Kidney (tissue), 14 donors: ENCODE results near the gene OTOG. TPM values are rescaled to one million over a fixed set of nuclear protein-coding genes. Genes with fewer than 3 reads are reported as not detected.

Experiments used
- DNase-seq, 5 donors: peaks; one replicate each; pipeline ENCODE4 v3.0.0-alpha.2; 2013 to 2020
- FAIRE-seq: peaks from 2 replicates; lab custom pipeline; 2012; peaks lifted over from hg19 to GRCh38; lab: Jason Lieb, UNC
- H3K27ac ChIP-seq, 2 donors: one replicate each; pipeline ENCODE4 v1.7.0; 2013; ENCODE audit warnings: low read depth in 2 of 2, low read length in 2 of 2, inconsistent platforms in 1 of 2
- H3K27me3 ChIP-seq: one replicate; pipeline ENCODE4 v1.7.1; 2013; ENCODE audit warnings: low read length, inconsistent platforms; ENCODE audit not compliant: control insufficient read depth, insufficient read depth
- H3K36me3 ChIP-seq, 3 donors: one replicate each; pipeline versions ENCODE4 v1.7.0 to v1.7.1; 2013; ENCODE audit warnings: low read length in 3 of 3, control low read depth in 1 of 3, inconsistent platforms in 1 of 3; ENCODE audit not compliant: insufficient read depth in 3 of 3, control insufficient read depth in 2 of 3
- H3K4me1 ChIP-seq, 3 donors: one replicate each; pipeline versions ENCODE4 v1.7.0 to v1.7.1; 2013; ENCODE audit warnings: low read length in 3 of 3, inconsistent platforms in 1 of 3, low read depth in 1 of 3; ENCODE audit not compliant: control insufficient read depth in 2 of 3, insufficient read depth in 2 of 3
- H3K4me3 ChIP-seq, 3 donors: one replicate each; pipeline versions ENCODE4 v1.7.0 to v1.8.1; 2013; ENCODE audit warnings: low read length in 3 of 3, control low read depth in 1 of 3, inconsistent platforms in 1 of 3
- H3K9ac ChIP-seq, 3 donors: one replicate each; pipeline versions ENCODE4 v1.7.0 to v1.7.1; 2013; ENCODE audit warnings: low read length in 3 of 3, control low read depth in 1 of 3, inconsistent platforms in 1 of 3
- H3K9me3 ChIP-seq, 3 donors: one replicate each; pipeline versions ENCODE4 v1.7.0 to v1.7.1; 2013; ENCODE audit warnings: low read length in 3 of 3, control low read depth in 1 of 3, inconsistent platforms in 1 of 3; ENCODE audit not compliant: control insufficient read depth in 2 of 3, insufficient read depth in 1 of 3
- intact Hi-C: fragments of 100-400 bp; cut with DNase I; formaldehyde crosslinking; loops from one replicate; pipeline ENCODE4 v1.11.1; 2022
- polyA plus RNA-seq: library from polyadenylated mRNA; stranded (reverse); fragments of 350-450 nt; fragmentation: Illumina TruSeq; extraction: RNeasy Lipid Tissue Mini Kit (QIAGEN cat#74804); gene quantifications from one replicate; pipeline ENCODE4 v1.2.3, GENCODE V29; 2014; ENCODE audit warnings: low read depth, low replicate concordance; ENCODE audit not compliant: insufficient read depth
- total RNA-seq: library from RNA; stranded (reverse); fragmentation: NEBNext Ultra II Directional; extraction: Animal tissue kit (Norgen Biotek cat#: 25700); gene quantifications from one replicate; pipeline ENCODE4 v1.2.1, GENCODE V29; 2021
- TF ChIP-seq, protein P1 (sequence below): IDR thresholded peaks from 3 replicates; pipeline ENCODE4 v1.5.1; 2012; ENCODE audit warnings: mild to moderate bottlenecking, moderate library complexity, borderline replicate concordance; ENCODE audit not compliant: insufficient read depth; ENCODE audit errors: extremely low read depth
- donor health status: control.
- donor health status: control.
- donor health status: control.
- donor health status: control.
- donor health status: control.
- donor health status: DM: yes; HTN: yes; CAD: no.
- donor health status: Normal renal cell carcinoma (clear cell type).

The OTOG gene
- total and polyA plus RNA-seq, 2 donors from 2014 or later: 0.06 TPM; not detected in 1

DNA sequence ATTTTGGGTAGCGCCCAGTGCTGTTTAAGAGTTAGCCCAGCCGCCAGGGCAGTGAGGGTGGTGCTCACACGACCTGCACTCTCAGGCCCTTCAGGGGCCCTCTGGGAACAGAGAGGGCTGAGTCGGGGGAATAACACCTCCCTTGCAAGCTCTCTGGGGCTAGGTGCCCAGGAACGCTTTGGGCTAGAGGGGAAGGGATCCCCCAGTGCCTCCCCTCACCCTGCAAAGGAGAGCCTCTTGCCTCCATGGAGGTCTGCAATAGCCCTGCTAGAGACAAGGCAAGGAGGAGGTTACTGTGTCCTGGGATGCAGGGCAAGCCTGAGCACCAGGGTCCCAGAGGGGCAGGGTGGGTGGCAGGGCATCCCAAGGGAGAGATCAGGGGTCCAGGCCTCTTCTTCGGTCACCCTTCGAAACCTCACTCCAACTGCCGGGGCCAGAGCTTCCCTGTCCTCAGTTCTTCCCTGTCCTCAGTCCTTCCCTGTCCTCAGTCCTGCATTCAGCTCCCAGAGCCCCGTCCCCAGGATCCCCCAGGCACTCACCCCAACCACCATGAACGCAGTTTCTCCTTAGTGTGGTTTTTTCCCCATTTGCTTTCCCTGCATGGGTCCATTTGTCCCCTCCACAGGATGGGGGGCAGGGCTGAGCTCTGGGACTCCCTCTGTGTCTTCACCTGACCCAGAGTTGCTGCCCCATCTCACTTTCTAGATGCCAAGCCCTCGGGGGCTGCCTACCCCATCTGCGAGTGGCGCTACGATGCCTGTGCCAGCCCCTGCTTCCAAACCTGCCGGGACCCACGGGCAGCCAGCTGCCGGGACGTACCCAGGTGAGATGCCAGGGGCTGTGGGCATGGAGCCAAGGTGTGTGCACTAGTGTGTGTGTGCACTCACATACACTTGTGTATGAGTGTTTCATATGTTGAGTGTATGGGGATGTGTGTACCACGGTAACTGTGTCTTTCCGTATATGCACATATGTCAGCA lies 60.8 kb downstream of the OTOG start:
- FAIRE-seq: no peak
- TF ChIP-seq, protein P1, sequence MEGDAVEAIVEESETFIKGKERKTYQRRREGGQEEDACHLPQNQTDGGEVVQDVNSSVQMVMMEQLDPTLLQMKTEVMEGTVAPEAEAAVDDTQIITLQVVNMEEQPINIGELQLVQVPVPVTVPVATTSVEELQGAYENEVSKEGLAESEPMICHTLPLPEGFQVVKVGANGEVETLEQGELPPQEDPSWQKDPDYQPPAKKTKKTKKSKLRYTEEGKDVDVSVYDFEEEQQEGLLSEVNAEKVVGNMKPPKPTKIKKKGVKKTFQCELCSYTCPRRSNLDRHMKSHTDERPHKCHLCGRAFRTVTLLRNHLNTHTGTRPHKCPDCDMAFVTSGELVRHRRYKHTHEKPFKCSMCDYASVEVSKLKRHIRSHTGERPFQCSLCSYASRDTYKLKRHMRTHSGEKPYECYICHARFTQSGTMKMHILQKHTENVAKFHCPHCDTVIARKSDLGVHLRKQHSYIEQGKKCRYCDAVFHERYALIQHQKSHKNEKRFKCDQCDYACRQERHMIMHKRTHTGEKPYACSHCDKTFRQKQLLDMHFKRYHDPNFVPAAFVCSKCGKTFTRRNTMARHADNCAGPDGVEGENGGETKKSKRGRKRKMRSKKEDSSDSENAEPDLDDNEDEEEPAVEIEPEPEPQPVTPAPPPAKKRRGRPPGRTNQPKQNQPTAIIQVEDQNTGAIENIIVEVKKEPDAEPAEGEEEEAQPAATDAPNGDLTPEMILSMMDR: no peak
- no peak for DNase-seq

GRCh38 chr11:17608821-17609220 lies 61.8 kb downstream of the OTOG start:
- intact Hi-C loops: loop anchor here (10.0 kb wide), 1 partner anchor 366 kb away; no protein-coding TSS in a partner anchor
- no peak for FAIRE-seq

More for the DNA sequence above, 60.8 kb downstream of the OTOG start:
- Histone ChIP-seq H3K36me3 (no peaks in the 10 kb centered on the region), H3K27ac (no peak overlapping the region), H3K9me3 (no peaks in the 10 kb centered on the region), H3K4me3 (no peak overlapping the region), H3K27me3 (no peaks in the 10 kb centered on the region), H3K4me1 (no peaks in the 10 kb centered on the region), H3K9ac (no peak overlapping the region)
- intact Hi-C loops: loop anchor here (10.0 kb wide), 1 partner anchor 367 kb away; no protein-coding TSS in a partner anchor

DNA sequence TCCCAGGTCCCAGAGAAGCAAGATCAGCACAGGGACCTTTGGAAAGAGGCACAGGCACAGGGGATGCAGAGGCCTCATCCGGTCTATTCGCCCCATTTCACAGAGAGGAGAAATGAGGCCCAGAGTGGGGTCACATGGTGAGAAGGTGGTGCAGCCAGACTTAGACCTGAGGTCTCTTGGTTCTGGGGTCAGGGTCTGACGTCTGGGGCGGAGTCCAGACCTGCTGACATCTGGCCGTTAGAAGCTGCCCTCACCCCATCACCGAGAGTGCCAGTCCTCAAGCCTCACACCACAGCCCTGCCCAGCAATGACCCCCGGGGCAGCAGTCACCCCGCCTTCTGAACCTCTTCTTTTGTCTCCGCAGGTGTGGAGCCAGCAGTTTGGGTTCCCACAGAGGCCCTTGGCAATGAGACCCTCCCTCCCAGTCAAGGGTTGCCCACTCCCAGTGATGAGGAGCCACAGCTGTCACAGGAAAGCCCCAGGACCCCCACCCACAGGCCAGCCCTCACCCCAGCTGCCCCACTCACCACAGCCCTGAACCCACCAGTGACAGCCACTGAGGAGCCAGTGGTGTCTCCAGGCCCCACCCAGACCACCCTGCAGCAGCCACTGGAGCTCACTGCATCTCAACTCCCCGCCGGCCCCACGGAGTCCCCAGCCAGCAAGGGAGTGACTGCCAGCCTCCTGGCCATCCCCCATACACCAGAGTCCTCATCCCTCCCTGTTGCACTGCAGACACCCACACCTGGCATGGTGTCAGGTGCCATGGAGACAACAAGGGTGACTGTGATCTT lies 62.4 kb downstream of the OTOG start:
- no peak for FAIRE-seq
- intact Hi-C loops: loop anchor here (10.0 kb wide), 1 partner anchor 365 kb away; no protein-coding TSS in a partner anchor
- no peaks in the 10 kb centered on the region for H3K4me1 ChIP-seq

More at GRCh38 chr11:17608821-17609220, 61.8 kb downstream of the OTOG start:
- DNase-seq: no peak
- Histone ChIP-seq H3K9ac (no peak overlapping the region), H3K4me3 (no peak overlapping the region), H3K27me3 (no peaks in the 10 kb centered on the region), H3K27ac (no peak overlapping the region), H3K9me3 (no peaks in the 10 kb centered on the region), H3K36me3 (no peaks in the 10 kb centered on the region), H3K4me1 (no peaks in the 10 kb centered on the region)
- TF ChIP-seq, protein P1: no peak

More for the DNA sequence above, 62.4 kb downstream of the OTOG start:
- no peaks in the 10 kb centered on the region for H3K27me3 ChIP-seq
- no peak overlapping the region for H3K27ac ChIP-seq
- no peaks in the 10 kb centered on the region for H3K9me3 ChIP-seq
- DNase-seq: no peak
- H3K4me3 ChIP-seq: no peak overlapping the region
- no peak overlapping the region for H3K9ac ChIP-seq
- H3K36me3 ChIP-seq: no peaks in the 10 kb centered on the region
- TF ChIP-seq, protein P1: no peak
